ENCODE measurements around the gene RPL37. TPM values are rescaled to one million over a fixed set of nuclear protein-coding genes. Genes with fewer than 3 reads are reported as not detected.

The RPL37 gene
- total RNA-seq, 1 donor from 2014 or later = 1,420 TPM

DNA sequence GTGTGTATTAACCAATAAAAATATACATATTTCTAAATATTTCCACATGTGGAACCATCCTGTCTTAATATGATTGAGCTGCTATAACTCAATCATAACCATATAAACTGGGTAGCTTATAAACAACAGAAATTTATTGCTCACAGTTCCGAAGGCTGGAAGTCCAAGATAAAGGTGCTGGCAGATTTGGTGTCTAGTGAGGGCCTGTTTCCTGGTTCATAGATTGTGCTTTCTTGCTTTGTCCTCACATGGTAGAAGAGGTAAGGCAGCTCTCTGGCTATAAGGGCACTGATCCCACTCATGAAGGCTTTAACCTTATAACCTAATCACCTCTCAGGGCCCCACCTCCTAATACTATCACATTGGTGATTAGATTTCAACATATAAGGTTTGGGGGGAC lies 22.9 kb downstream of the RPL37 start:
- Mint-ChIP-seq H3K27me3 (ENCODE audit: low read depth) (no peaks in the 10 kb centered on the region), H3K36me3 (no peaks in the 10 kb centered on the region), H3K9me3 (peaks cover 5% of the 10 kb centered on the region), H3K4me3 (no peak overlapping the region), H3K4me1 (no peaks in the 10 kb centered on the region), H3K27ac (no peak overlapping the region)
- DNase-seq (ENCODE audit: low spot score in 2 of 2, unreplicated experiment in 2 of 2) = no peak
- TF ChIP-seq, protein P1, sequence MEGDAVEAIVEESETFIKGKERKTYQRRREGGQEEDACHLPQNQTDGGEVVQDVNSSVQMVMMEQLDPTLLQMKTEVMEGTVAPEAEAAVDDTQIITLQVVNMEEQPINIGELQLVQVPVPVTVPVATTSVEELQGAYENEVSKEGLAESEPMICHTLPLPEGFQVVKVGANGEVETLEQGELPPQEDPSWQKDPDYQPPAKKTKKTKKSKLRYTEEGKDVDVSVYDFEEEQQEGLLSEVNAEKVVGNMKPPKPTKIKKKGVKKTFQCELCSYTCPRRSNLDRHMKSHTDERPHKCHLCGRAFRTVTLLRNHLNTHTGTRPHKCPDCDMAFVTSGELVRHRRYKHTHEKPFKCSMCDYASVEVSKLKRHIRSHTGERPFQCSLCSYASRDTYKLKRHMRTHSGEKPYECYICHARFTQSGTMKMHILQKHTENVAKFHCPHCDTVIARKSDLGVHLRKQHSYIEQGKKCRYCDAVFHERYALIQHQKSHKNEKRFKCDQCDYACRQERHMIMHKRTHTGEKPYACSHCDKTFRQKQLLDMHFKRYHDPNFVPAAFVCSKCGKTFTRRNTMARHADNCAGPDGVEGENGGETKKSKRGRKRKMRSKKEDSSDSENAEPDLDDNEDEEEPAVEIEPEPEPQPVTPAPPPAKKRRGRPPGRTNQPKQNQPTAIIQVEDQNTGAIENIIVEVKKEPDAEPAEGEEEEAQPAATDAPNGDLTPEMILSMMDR (IDR thresholded peaks at IDR 0.05; ENCODE audit: unreplicated experiment) = no peak

DNA sequence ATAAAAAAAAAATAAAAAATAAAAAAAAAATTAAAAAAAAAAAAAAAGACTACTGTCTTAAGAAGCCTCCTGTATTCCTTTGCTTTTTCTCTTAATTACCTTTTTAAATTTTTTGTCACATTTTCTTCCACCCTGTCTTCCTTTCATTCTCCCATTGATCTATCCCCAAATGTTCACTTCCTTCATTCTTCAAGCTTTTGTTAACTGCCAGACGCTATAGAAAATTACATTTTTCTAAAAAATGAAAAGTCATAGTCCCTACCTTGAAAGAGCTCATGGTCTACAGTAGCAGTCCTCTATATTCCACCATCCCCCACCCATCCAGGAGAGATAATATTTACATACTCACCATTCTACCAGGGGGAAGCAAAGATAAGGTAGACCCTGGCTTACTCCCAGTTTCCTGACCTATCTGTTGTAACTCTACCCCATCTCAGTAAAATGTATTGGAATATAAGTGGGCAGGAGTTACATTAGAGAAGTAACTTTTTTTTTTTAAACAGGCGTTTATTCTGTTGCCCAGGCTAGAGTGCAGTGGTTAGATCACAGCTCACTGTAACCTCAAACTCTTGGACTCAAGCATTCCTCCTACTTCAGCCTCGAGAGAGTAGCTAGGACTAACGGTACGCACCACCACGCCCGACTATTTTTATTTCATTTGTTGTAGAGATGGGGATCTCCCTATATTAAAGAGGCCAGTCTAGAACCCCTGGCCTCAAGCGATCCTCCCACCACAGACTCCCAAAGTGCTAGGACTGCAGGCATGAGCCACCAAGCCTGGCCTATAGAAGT lies 33.1 kb downstream of the RPL37 start:
- no peaks in the 10 kb centered on the region for H3K27me3 Mint-ChIP-seq (ENCODE audit: low read depth)
- H3K4me3 Mint-ChIP-seq = no peak overlapping the region
- H3K9me3 Mint-ChIP-seq = no peaks in the 10 kb centered on the region
- H3K36me3 Mint-ChIP-seq = no peaks in the 10 kb centered on the region
- H3K4me1 Mint-ChIP-seq = peaks cover 12% of the 10 kb centered on the region
- TF ChIP-seq, protein P1 (IDR thresholded peaks at IDR 0.05; ENCODE audit: unreplicated experiment) = no peak
- no peak for DNase-seq (ENCODE audit: low spot score in 2 of 2, unreplicated experiment in 2 of 2)
- H3K27ac Mint-ChIP-seq = no peak overlapping the region

DNA sequence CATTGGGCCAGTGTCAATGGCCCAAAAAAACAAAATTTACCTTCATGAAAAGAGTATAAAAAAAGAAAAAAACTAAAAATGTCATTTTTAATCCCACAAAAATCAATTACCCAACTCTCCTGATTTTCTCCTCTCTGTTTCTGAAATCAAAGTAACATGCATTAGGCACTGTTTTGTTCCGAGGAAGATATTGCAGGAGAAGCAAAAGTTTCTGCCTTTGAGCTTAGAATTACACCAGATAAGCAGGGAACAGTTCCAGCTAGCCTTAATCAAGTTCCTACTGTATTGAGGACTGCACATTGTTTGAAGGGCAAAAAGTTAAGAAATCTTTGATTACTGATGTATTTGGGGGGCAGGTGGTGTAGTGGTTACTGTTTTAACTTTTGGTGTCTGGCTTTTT lies 35.8 kb downstream of the RPL37 start:
- Mint-ChIP-seq H3K27me3 (ENCODE audit: low read depth) (no peaks in the 10 kb centered on the region), H3K27ac (peak overlapping the region; percentile 91), H3K36me3 (peaks cover 3% of the 10 kb centered on the region), H3K9me3 (no peaks in the 10 kb centered on the region), H3K4me3 (peak overlapping the region; percentile 91), H3K4me1 (peaks cover 20% of the 10 kb centered on the region)
- TF ChIP-seq, protein P1 (IDR thresholded peaks at IDR 0.05; ENCODE audit: unreplicated experiment) = no peak
- no peak for DNase-seq (ENCODE audit: low spot score in 2 of 2, unreplicated experiment in 2 of 2)

DNA sequence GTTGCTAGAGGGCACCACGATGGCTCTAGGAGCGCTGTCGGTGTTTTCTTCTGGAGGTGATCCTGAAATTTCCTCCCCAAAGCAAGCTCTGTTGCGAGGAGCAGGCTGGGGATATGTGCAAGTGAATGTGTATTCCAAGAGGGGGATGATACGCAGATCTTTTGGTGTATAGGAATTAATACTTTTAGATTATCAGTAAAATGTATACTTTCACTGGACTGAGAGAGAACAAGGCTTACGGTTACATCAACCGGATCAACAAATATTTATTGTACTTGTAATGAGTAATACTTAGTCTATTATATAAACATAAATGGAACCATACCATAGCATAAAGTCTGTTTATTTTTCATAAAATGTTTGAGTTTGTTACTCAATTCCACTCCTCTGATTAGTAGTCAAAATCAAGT lies 36.2 kb downstream of the RPL37 start:
- Mint-ChIP-seq H3K4me1 (peaks cover 20% of the 10 kb centered on the region), H3K4me3 (peak overlapping the region; percentile 91), H3K9me3 (no peaks in the 10 kb centered on the region), H3K36me3 (peaks cover 5% of the 10 kb centered on the region), H3K27me3 (ENCODE audit: low read depth) (no peaks in the 10 kb centered on the region), H3K27ac (peak overlapping the region; percentile 91)
- no peak for DNase-seq (ENCODE audit: low spot score in 2 of 2, unreplicated experiment in 2 of 2)
- TF ChIP-seq, protein P1 (IDR thresholded peaks at IDR 0.05; ENCODE audit: unreplicated experiment) = no peak

DNA sequence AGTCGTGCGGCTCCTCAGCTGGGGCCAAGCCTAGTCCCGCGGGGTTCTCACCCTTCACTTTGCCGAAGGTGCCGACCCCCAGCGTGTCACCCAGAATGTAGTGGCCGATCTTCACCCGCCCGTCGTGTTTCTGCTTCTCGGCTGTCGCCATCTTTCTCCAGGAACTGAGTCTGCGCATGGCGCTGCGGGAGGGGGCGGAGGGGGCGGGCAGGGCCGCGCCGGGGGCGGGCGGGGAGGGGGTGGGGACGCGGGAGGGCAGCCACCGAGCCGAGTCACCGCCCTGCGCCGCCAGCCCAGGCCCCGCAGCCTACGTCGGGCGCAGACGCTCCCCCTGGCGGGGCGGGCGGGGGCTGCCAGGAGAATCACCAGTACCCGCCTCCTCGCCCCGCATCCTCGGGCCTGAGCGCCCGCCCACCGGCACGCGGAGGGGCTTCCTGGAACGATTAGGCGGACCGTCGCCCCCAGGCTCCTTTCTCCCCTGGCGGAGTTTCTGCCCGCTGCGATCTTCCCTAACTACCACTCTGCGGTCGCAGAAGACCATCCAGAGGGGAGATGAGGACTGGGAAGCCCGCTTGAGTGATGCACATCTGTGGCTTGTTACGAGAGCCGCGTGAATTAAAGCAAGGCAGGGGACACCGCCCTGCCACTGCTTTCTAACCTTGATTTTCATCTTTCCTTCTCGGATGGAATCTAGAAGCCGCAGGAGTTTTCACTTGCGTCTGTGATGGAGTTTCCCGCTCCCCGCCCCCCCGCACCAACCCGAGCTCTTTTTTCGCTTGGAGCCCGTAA lies 36.8 kb downstream of the RPL37 start, which contains the start of gene PRKAA1:
Gene PRKAA1 (minus strand): TSS at position 363 of the 789 bp plus-strand sequence. CDS start 185 bp downstream, at position 178.
- H3K4me1 Mint-ChIP-seq = peaks cover 20% of the 10 kb centered on the region
- DNase-seq (ENCODE audit: low spot score in 2 of 2, unreplicated experiment in 2 of 2) = peak; percentile 83 to 94
- peak within 1 kb of the TSS; percentile 96 for H3K27ac Mint-ChIP-seq
- TF ChIP-seq, protein P1 (IDR thresholded peaks at IDR 0.05; ENCODE audit: unreplicated experiment) = peak; percentile 67
- H3K27me3 Mint-ChIP-seq (ENCODE audit: low read depth) = no peaks in the 10 kb centered on the region
- peaks cover 5% of the 10 kb centered on the region for H3K36me3 Mint-ChIP-seq
- no peaks in the 10 kb centered on the region for H3K9me3 Mint-ChIP-seq
- peak within 1 kb of the TSS; percentile 91 for H3K4me3 Mint-ChIP-seq
